Stimulated activated CD4-positive, alpha-beta T cell treated with anti-CD3 and anti-CD28 coated beads, Interleukin-1b, Interleukin-23, amount 100 ng/mL, for 4 hours (primary cell): ENCODE data around the gene SRP54.
A peak's percentile ranks its signal among the peaks of the same experiment; 100 is the strongest.
"Not testable (repeated sequence)": the region's sequence is repeated elsewhere in the genome, so short reads cannot be mapped to it uniquely, and the experiment has no call there.

Experiments
- DNase-seq, 2 donors: peaks; one replicate each; pipeline ENCODE4 v3.0.0-alpha.2; 2020; ENCODE audit warnings: low read depth in 2 of 2

The SRP54 gene

DNA sequence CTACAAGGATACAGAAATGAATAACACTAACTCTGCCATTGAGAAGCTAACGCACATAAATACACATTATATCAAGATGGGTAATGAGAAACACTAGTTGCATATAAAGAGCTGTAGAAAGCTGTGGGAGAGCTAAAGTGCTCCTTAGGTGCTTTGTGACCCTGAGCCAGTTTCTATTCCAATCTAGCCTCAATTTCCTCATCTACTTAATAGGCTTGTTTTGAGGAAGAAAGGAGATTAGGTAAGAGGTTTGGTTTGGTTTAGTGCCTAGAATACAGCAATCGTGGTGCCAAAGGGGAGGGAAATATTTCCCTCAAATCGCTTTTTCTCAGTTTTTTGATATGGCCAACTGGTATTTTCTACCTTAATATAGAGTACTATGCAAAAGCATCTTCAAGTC, 994 bp downstream of the SRP54 start:
- no peak for DNase-seq

- DNase-seq = no peak
Measured at GRCh38 chr14:34985740-34986139, 2.9 kb downstream of the SRP54 start.

GRCh38 chr14:34987180-34987579, 4.4 kb downstream of the SRP54 start:
- no peak for DNase-seq

DNA sequence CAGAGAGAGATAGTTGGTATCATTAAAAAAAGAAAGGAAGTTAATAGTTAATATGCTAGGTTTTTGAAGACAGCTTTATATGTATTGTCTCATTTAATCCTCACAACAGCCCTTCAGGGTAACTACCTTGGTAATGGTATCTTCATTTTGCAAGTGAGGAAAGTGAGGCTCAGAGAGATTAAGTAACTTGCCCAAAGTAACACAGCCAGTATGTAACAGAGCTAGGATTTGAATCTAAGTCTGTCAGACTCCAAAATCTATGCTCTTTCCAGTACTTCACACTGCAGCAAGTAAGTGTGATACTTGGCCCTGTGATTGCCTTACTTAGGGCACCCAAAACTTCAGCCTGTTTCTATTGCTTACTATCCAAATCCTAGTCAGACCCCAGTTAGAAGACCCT, 7.0 kb downstream of the SRP54 start:
- DNase-seq = no peak

GRCh38 chr14:34993426-34993825, 10.6 kb downstream of the SRP54 start:
- no peak for DNase-seq

- no peak for DNase-seq
Measured at GRCh38 chr14:34994668-34995067, 11.9 kb downstream of the SRP54 start.

DNA sequence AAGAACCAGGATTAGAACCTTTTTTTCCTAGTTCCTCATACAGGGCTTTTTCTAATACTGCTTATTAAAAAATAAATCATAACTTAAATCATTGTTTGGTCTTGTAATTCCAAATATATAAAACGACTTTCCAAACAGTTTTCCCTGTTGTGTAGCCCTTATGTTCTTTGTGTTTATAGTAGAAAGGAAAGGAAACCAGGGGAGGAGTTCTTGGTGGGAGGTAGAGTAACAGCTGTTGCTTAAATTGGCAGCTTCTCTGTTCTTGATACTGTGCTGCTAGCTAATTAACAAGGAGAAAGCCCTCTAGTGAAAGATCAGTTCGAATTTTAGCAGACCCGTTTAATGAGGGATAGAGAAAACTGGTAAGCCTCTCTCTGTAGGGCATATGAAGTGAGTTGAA, 15.0 kb downstream of the SRP54 start:
- DNase-seq = no peak

DNA sequence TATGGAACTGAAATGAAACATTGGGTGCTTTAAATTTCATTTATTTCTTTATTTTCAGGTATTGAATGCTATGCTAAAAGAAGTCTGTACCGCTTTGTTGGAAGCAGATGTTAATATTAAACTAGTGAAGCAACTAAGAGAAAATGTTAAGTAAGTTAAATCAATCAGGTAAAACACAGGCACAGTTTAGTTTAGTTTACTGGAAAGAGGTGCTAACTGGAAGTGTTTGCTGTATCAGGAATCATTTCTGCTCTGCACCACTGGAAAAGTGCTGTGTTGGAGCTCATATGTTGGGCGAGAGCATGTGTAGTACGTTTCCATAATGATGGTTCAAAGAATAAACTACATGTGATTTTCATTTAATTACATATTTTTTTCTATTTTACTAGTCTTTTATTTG, 16.7 kb downstream of the SRP54 start:
- no peak for DNase-seq

DNA sequence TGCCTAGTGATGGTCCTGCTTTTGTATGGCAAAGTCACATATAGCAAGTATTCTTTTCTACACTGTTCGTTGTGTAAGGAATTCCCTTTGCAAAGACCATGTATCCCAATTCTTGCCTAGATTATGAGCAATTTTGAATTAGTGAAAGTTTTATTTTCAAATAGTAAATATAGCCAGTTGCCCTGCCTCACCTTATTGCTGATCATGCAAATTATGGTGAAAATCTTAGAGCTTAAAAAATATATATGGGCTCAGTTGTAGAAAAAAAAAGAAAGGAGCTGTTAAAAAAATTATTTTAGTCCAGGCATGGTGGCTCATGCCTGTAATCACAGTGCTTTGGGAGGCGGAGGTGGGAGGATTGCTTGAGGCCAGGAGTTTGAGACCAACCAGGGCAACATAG, 18.8 kb downstream of the SRP54 start:
- no peak for DNase-seq

GRCh38 chr14:35004839-35005238, 22.0 kb downstream of the SRP54 start:
- DNase-seq = no peak

GRCh38 chr14:35016568-35016967, 33.8 kb downstream of the SRP54 start:
- no peak for DNase-seq

DNA sequence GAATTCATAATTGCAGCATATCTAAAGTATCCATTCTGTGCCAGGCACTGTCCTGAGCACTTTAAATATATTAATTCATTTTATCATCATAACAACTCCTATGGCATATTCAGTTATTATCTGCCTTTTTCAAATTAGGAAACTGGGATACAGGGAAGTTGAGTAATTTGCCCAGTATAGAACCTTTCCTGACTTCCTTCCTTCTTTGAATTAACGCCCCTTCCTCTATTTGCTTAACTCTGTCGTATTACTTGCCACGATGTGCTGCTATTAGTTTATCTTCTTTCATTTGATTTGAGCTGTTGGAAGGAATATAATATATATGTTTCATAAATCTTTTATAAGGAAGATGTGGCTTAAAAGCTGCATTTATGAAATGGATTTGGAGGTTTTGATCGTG, 37.9 kb downstream of the SRP54 start:
- DNase-seq = no peak

GRCh38 chr14:35028435-35028834, 45.6 kb downstream of the SRP54 start:
- no peak for DNase-seq

DNA sequence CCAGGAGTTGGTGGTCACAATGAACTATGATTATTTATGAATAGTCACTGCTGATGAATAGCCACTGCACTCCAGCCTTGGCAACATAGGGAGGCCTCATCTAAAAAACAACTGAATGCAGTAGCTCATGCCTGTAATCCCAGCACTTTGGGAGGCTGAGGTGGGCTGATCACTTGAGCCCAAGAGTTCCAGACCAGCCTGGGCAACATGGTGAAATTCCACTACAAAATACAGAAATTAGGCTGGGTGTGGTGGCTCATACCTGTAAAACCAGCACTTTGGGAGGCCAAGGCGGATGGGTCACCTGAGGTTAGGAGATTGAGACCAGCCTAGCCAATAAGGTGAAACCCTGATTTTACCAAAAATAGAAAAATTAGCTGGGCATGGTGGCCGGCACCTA, 49.8 kb downstream of the SRP54 start:
- DNase-seq = no peak

- no peak for DNase-seq
Measured at GRCh38 chr14:35034440-35034833, 51.6 kb downstream of the SRP54 start.

GRCh38 chr14:35034944-35035554, 52.3 kb downstream of the SRP54 start:
- not testable (repeated sequence) for DNase-seq

GRCh38 chr14:35038312-35038711, 55.5 kb downstream of the SRP54 start:
- not testable (repeated sequence) for DNase-seq

GRCh38 chr14:35042632-35043031, 59.8 kb downstream of the SRP54 start:
- no peak for DNase-seq

- no peak for DNase-seq
Measured at GRCh38 chr14:35043046-35043445, 60.3 kb downstream of the SRP54 start.

DNA sequence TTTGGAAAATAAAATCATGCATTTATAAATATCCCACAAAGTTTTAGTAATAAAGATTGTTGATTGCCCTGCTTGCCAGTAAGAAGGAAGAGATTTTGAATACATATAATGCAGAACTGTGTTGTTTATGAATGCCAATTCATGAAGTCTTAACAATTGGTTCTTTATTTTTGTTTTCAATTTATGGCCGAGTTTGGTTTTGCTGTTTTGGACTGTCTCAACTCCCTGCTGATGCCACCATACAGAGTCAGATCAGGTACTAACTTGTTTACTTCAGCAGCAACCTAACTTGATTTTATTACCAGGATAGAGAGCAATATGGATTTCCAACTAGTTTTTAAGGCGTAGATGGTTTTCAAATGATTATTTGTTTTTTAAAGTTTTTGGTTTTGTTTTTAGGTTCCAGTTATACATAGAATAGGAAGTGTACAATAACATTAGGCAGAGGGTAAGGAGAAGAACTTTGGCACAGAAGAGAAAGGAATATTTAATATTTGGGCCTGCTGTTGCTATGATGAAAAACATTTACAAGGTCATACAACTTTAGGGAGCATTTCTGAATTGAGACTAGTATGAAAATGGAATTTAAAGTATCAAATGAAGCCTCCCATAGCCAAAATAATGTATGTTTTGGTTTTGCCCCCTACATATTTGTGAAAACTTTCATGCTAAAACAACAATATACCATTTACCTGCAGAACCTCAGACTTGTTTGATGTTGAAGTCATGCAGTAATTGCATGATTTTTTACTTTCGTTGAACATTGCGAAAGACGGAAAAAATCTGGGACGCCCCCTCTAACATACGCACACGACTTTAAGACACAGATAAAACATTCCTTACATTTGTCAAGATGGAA, 62.4 kb downstream of the SRP54 start:
- DNase-seq = peak in 1 of 2 donors; percentile 13

DNA sequence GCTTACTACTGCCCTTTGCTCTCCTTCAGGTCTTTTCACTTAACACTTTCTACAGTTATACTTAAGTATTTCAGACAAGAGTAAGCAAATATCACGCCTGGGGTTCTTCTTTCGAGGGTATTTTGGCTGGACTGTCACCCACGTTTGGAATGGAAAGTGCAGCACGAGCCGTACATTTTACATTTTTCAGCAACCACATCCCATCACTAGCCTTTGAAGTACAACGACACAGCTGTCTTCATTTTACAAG, 62.9 kb downstream of the SRP54 start:
- no peak for DNase-seq

DNA sequence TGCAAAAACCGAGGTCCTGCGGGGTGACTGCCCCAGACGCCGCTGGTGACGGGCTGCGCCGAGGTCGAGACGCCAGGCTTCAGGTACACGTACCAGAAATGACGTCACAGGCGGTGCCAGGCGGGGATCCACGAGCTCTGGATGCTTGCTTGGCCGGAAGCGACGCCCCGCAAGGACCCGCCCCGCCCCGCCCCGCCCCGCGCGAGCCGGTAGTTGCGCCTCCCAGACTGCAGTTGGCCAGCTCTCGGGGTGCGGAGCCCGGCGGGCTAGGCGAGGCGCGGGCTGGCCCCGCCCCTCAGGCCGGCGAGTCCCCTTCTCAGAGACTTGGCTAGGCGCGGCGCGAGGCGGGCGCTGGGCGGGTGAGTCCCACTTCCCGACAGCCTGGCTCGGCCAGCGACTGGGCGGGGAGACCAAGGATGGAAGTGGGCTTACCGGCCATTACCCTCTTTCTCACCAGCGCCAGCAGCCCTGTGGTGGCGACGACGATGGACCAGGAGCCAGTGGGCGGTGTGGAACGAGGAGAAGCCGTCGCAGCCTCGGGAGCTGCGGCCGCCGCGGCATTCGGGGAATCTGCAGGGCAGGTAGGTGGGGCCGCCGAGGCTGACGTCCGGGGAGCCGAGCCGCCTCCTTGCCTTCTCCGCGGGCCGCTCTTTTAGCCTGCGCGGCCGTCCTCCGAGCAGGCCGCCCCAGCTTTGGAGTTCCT, 63.4 kb downstream of the SRP54 start, which contains the start of gene FAM177A1:
FAM177A1 (plus strand) TSS at position 225 of the 703 bp plus-strand sequence; CDS start at position 417, 192 bp downstream.
- DNase-seq = peak; percentile 94 to 97
